K562 (cell line): ENCODE results near the gene APLF. TPM values are rescaled to one million over a fixed set of nuclear protein-coding genes. Genes with fewer than 3 reads are reported as not detected.

Experiments used
- ASH1L ChIP-seq: fragments of 450-650 bp; IDR thresholded peaks from 2 replicates; pipeline ENCODE4 v1.6.1; 2018; ENCODE audit warnings: borderline replicate concordance, mild to moderate bottlenecking, low read depth; ENCODE audit not compliant: partially characterized antibody
- BRCA1 ChIP-seq, 2 experiments: fragments of 450-650 bp in 1 of 2; sonication (generic) in 1 of 2; formaldehyde crosslinking in 1 of 2; IDR thresholded peaks; 2 replicates each; pipeline versions ENCODE4 v1.5.0 to v1.6.1; 2017 to 2020; ENCODE audit warnings: mild to moderate bottlenecking in 1 of 2, missing genetic modification reagents in 1 of 2
- CEBPB ChIP-seq: fragments of 450-650 bp; IDR thresholded peaks from 2 replicates; pipeline ENCODE4 v1.6.1; 2016; ENCODE audit warnings: missing genetic modification characterization, missing compliant biosample characterization
- CSDE1 ChIP-seq, 2 experiments: fragments of 450-650 bp; IDR thresholded peaks; 2 replicates each; pipeline ENCODE4 v1.6.1; 2016; ENCODE audit warnings: mild to moderate bottlenecking in 1 of 2
- FOXJ2 ChIP-seq: fragments of 200-800 bp; sonication (Bioruptor generic); IDR thresholded peaks from 2 replicates; pipeline ENCODE4 v1.6.1; 2016; ENCODE audit warnings: missing genetic modification characterization, missing compliant biosample characterization
- IRF2 ChIP-seq: sonication (generic); formaldehyde crosslinking; IDR thresholded peaks from 2 replicates; pipeline ENCODE4 v1.8.1; 2022; ENCODE audit warnings: mild to moderate bottlenecking, missing genetic modification reagents
- KAT7 ChIP-seq: sonication (generic); formaldehyde crosslinking; IDR thresholded peaks from 2 replicates; pipeline ENCODE4 v1.8.0; 2022; ENCODE audit warnings: missing genetic modification reagents, mild to moderate bottlenecking, borderline replicate concordance
- MAFF ChIP-seq: IDR thresholded peaks from 2 replicates; pipeline ENCODE4 v1.6.1; 2012; ENCODE audit warnings: low read length, improper control_type of control experiment
- MAZ ChIP-seq, 2 experiments: fragments of 450-650 bp in 1 of 2; sonication (generic) in 1 of 2; formaldehyde crosslinking; IDR thresholded peaks in 1 of 2; conservative IDR thresholded peaks in 1 of 2; 2 replicates each; pipeline versions ENCODE4 v1.4.0 to v1.5.0; 2020; ENCODE audit warnings: mild to moderate bottlenecking in 1 of 2, missing genetic modification reagents in 1 of 2
- MEIS2 ChIP-seq: fragments of 450-650 bp; IDR thresholded peaks from 2 replicates; pipeline ENCODE4 v1.6.1; 2014; ENCODE audit warnings: mild to moderate bottlenecking; ENCODE audit not compliant: partially characterized antibody
- NCOA6 ChIP-seq: fragments of 450-650 bp; IDR thresholded peaks from 2 replicates; pipeline ENCODE4 v1.6.1; 2017; ENCODE audit warnings: mild to moderate bottlenecking
- NR4A1 ChIP-seq, 2 experiments: fragments of 250-450 bp in 1 of 2; fragments of 450-650 bp in 1 of 2; sonication (Bioruptor Pico) in 1 of 2; IDR thresholded peaks; 2 replicates each; pipeline versions ENCODE4 v1.4.0 to v1.6.1; 2016 to 2020; ENCODE audit warnings: mild to moderate bottlenecking in 2 of 2, missing compliant biosample characterization in 1 of 2, missing genetic modification characterization in 1 of 2, moderate library complexity in 1 of 2
- SIN3A ChIP-seq, 2 experiments: fragments of 150-350 bp in 1 of 2; IDR thresholded peaks; 2 replicates each; pipeline ENCODE4 v1.6.1; 2011 to 2016; ENCODE audit warnings: borderline replicate concordance in 2 of 2, low read depth in 2 of 2, low read length in 2 of 2, mild to moderate bottlenecking in 2 of 2, moderate library complexity in 2 of 2; ENCODE audit not compliant: control insufficient read depth in 1 of 2
- SNRNP70 ChIP-seq: fragments of 200-400 bp; formaldehyde crosslinking; optimal IDR thresholded peaks from 2 replicates; pipeline ENCODE3; 2017; ENCODE audit warnings: low read depth, low read length
- TBL1XR1 ChIP-seq, 2 experiments: IDR thresholded peaks; 2 replicates each; pipeline ENCODE4 v1.6.1; 2012; ENCODE audit warnings: improper control_type of control experiment in 2 of 2, low read length in 2 of 2, mild to moderate bottlenecking in 1 of 2
- TCF3 ChIP-seq: sonication (generic); formaldehyde crosslinking; IDR thresholded peaks from 2 replicates; pipeline ENCODE4 v1.4.0; 2020; ENCODE audit warnings: mild to moderate bottlenecking, missing genetic modification reagents
- TRIM24 ChIP-seq, 2 experiments: fragments of 450-650 bp; IDR thresholded peaks; 2 replicates each; pipeline ENCODE4 v1.6.1; 2016
- ZNF431 ChIP-seq: sonication (generic); formaldehyde crosslinking; IDR thresholded peaks from 2 replicates; pipeline ENCODE4 v1.8.0; 2022; ENCODE audit warnings: mild to moderate bottlenecking, missing genetic modification reagents
- polyA plus RNA-seq, 8 experiments: library from polyadenylated mRNA; depleted of rRNA in 4 of 8; stranded (reverse) in 5 of 8; unstranded in 3 of 8; fragments of >200 nt; fragmentation: Nextera tagmentation in 2 of 8; fragmentation: Illumina TruSeq in 1 of 8; extraction: Ambion mirVana in 2 of 8; extraction: Trizol in 1 of 8; gene quantifications; 2 replicates each; pipeline versions ENCODE4 v1.2.1 to v1.2.3, GENCODE V29; 2011 to 2014; ENCODE audit warnings: inconsistent platforms in 1 of 8, missing spikeins in 1 of 8
- total RNA-seq, 7 experiments: library from RNA; depleted of rRNA in 6 of 7; stranded (reverse); fragments of >200 nt in 6 of 7; fragmentation: Illumina TruSeq in 2 of 7; extraction: Trizol in 2 of 7; gene quantifications; 2 replicates each; pipeline versions ENCODE4 v1.2.1 to v1.2.3, GENCODE V29; 2011 to 2021; ENCODE audit warnings: low replicate concordance in 1 of 7
- TF ChIP-seq, protein P1 (sequence below): fragments of 250-450 bp; sonication (Bioruptor Pico); IDR thresholded peaks from 2 replicates; pipeline ENCODE4 v1.8.0; 2021; ENCODE audit warnings: borderline replicate concordance, mild to moderate bottlenecking, moderate library complexity; ENCODE audit not compliant: poor library complexity, severe bottlenecking
- TF ChIP-seq, protein P2 (sequence below): sonication (generic); formaldehyde crosslinking; IDR thresholded peaks from 2 replicates; pipeline ENCODE4 v1.8.0; 2023; ENCODE audit warnings: mild to moderate bottlenecking, missing genetic modification reagents
- TF ChIP-seq, protein P3 (sequence below): sonication (generic); formaldehyde crosslinking; IDR thresholded peaks from 2 replicates; pipeline ENCODE4 v1.8.0; 2022; ENCODE audit warnings: mild to moderate bottlenecking, missing genetic modification reagents, borderline replicate concordance

The APLF gene
- total and polyA plus RNA-seq, 9 of the 15 experiments (the other 6 are each of a cell fraction or from before 2014, with no cell fraction given), result 0.07 to 1.1 (median 0.71) TPM

DNA sequence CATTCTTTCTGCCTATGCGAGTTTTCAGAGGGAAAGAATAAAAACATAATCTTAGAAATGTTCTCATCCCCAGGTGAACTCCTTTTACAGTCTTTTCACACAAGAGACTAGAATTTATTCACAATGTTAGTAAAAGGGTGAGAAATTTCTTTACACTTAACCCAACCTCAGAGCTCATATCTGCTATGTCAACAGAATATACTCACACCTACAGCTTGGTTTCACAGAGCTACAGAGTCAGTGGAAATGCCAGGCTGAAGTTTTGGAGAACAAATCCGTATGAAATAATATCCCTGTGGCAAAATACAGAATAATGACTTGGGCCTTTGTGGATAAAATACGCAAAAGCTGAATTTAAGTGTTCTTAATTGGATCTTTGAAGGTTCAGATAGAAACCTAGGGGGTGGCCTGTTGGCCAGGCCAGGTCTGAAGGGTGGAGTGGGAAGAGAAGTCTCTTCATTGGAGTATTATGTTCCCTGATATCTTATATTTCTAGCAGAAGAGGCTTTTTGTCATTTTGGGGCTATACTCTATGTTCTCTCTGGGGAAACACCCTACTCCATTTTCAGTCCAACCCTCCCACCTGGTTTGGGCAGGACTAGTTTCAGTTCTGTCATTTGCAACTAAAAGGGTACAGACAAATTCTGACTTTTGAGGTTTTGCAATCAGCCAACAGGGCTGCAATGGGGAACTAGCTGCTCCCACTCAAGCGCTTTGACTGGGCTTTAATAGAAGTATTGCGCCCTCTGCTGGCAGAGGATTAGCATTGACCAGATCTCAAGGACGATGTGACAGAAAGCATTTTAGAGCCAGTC, 26.0 kb upstream of the APLF start (continued):
- TF ChIP-seq MAZ (CRISPR knock-in tag; conservative IDR thresholded peaks at IDR 0.05 in 1 of 2, IDR thresholded peaks at IDR 0.05 in 1 of 2), result peak in 1 of 2 experiments; percentile 23; a peak in 1 of 4 replicates
- TF ChIP-seq CSDE1 (IDR thresholded peaks at IDR 0.05), result no peak
- no peak for TF ChIP-seq NCOA6
- no peak for TF ChIP-seq KAT7
- no peak for TF ChIP-seq SNRNP70
- no peak for TF ChIP-seq NR4A1 (CRISPR knock-in tag; IDR thresholded peaks at IDR 0.05)
- no peak; the same call in 1 of the 2 replicates for TF ChIP-seq NR4A1 (tag; IDR thresholded peaks at IDR 0.05)
- peak; percentile 97 for TF ChIP-seq CEBPB
- no peak for TF ChIP-seq IRF2 (CRISPR knock-in tag)
- TF ChIP-seq, protein P1, sequence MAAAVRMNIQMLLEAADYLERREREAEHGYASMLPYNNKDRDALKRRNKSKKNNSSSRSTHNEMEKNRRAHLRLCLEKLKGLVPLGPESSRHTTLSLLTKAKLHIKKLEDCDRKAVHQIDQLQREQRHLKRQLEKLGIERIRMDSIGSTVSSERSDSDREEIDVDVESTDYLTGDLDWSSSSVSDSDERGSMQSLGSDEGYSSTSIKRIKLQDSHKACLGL (CRISPR knock-in tag), result no peak
- TF ChIP-seq TBL1XR1 (IDR thresholded peaks at IDR 0.05; ENCODE audit: low read length in 2 of 2), result no peak
- TF ChIP-seq BRCA1 (IDR thresholded peaks at IDR 0.05), result no peak
- no peak for TF ChIP-seq BRCA1 (CRISPR knock-in tag; IDR thresholded peaks at IDR 0.05)
- TF ChIP-seq MEIS2, result no peak
- TF ChIP-seq, protein P2, sequence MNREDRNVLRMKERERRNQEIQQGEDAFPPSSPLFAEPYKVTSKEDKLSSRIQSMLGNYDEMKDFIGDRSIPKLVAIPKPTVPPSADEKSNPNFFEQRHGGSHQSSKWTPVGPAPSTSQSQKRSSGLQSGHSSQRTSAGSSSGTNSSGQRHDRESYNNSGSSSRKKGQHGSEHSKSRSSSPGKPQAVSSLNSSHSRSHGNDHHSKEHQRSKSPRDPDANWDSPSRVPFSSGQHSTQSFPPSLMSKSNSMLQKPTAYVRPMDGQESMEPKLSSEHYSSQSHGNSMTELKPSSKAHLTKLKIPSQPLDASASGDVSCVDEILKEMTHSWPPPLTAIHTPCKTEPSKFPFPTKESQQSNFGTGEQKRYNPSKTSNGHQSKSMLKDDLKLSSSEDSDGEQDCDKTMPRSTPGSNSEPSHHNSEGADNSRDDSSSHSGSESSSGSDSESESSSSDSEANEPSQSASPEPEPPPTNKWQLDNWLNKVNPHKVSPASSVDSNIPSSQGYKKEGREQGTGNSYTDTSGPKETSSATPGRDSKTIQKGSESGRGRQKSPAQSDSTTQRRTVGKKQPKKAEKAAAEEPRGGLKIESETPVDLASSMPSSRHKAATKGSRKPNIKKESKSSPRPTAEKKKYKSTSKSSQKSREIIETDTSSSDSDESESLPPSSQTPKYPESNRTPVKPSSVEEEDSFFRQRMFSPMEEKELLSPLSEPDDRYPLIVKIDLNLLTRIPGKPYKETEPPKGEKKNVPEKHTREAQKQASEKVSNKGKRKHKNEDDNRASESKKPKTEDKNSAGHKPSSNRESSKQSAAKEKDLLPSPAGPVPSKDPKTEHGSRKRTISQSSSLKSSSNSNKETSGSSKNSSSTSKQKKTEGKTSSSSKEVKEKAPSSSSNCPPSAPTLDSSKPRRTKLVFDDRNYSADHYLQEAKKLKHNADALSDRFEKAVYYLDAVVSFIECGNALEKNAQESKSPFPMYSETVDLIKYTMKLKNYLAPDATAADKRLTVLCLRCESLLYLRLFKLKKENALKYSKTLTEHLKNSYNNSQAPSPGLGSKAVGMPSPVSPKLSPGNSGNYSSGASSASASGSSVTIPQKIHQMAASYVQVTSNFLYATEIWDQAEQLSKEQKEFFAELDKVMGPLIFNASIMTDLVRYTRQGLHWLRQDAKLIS (CRISPR knock-in tag), result no peak
- no peak for TF ChIP-seq ASH1L
- 0 out of 2 replicates have a peak, but pooled peaks have one; percentile 33 for TF ChIP-seq TCF3
- no peak for TF ChIP-seq SIN3A (IDR thresholded peaks at IDR 0.05; ENCODE audit: borderline replicate concordance in 2 of 2, control insufficient read depth in 1 of 2, low read depth in 2 of 2, low read length in 2 of 2)
- peak; percentile 69; the same call in 1 of the 2 replicates for TF ChIP-seq FOXJ2 (tag)
- TF ChIP-seq MAFF, result no peak
- TF ChIP-seq, protein P3, sequence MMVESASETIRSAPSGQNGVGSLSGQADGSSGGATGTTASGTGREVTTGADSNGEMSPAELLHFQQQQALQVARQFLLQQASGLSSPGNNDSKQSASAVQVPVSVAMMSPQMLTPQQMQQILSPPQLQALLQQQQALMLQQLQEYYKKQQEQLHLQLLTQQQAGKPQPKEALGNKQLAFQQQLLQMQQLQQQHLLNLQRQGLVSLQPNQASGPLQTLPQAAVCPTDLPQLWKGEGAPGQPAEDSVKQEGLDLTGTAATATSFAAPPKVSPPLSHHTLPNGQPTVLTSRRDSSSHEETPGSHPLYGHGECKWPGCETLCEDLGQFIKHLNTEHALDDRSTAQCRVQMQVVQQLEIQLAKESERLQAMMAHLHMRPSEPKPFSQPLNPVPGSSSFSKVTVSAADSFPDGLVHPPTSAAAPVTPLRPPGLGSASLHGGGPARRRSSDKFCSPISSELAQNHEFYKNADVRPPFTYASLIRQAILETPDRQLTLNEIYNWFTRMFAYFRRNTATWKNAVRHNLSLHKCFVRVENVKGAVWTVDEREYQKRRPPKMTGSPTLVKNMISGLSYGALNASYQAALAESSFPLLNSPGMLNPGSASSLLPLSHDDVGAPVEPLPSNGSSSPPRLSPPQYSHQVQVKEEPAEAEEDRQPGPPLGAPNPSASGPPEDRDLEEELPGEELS (CRISPR knock-in tag), result no peak
- TF ChIP-seq ZNF431 (CRISPR knock-in tag), result no peak
- 0 out of 4 replicates have a peak, but pooled peaks of 1 of the 2 experiments have one; percentile 35 for TF ChIP-seq TRIM24 (IDR thresholded peaks at IDR 0.05)
